Stimulated activated CD8-positive, alpha-beta memory T cell treated with anti-CD3 and anti-CD28 coated beads, Interleukin-7, amount 100 ng/mL, for 24 hours (primary cell): ENCODE results near the gene ADAMTS17.

Experiments used
- DNase-seq: peaks from one replicate; pipeline ENCODE4 v3.0.0-alpha.2; 2020; ENCODE audit warnings: low read depth

Gene ADAMTS17

GRCh38 chr15:99978426-99978825 lies 363.3 kb downstream of the ADAMTS17 start:
- no peak for DNase-seq

- no peak for DNase-seq
These were observed 363.8 kb downstream of the ADAMTS17 start for GRCh38 chr15:99977929-99978328.

- no peak for DNase-seq
These were observed 364.9 kb downstream of the ADAMTS17 start for GRCh38 chr15:99976811-99977271.

DNA sequence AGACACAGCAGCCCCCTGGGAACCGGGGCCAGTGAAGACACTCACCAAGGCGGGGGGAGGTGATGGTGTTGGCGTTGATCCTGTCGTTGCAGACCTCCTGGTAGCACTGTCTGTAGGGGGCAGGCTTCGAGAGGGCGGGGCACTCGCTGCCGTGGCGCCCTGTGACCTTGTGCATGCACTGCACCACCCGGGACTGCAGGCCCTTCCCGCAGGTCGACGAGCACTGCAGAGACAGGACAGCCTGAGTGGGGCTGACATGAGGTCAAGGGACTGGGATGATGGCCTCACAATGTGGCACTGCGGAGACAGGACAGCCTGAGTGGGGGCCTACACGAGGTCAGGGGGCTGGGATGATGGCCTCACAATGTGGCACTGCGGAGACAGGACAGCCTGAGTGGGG lies 365.8 kb downstream of the ADAMTS17 start:
- no peak for DNase-seq

- no peak for DNase-seq
These were observed 367.5 kb downstream of the ADAMTS17 start for GRCh38 chr15:99974246-99974645.

DNA sequence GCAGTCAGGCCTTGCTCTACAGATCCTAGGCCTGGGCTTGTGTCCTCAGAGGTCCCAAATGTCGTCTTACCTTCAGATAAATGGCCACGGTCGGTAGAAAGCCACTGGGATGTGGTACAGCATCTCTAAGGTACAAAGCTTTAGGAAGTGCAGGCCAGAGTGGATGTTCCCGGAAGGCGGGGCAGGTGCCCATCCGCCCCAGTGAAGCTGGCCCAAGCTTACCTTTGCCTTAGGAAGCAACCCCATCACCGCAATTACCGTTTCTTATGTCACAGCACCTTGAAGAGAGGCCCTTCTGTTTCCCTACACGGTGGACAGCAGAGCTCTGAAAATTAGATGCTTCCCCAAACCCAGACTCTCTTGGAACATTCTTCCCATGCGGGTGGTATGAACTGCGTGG lies 368.4 kb downstream of the ADAMTS17 start:
- no peak for DNase-seq

DNA sequence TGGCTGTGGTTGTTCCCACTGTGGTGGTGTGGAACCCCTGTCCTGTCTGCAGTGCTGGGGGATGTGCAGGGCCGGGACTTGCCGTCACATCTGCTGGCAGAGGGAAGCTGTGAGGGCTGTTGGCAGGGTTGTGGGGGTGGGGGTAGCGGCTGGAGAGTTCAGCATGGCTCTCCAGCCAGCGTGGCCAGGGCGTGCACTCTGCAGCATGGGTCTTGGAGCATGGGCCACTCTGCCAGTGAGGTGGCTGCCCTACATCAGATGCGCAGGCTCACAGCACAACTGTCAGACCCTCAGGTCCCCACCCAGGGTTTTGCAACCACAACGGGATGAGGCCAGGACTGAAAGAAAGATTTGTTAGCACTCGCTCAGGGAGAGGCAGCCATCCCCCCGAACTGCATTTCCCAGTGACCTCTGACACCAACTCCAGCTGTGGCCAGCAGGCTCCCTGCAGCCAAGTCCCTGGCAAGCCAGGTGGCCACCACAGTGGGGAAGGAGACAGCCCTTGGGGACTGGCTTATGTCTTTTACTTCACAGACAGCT lies 370.8 kb downstream of the ADAMTS17 start:
- DNase-seq, result no peak

- DNase-seq, result no peak
These were observed 372.4 kb downstream of the ADAMTS17 start for GRCh38 chr15:99969261-99969920.

GRCh38 chr15:99967841-99968371 lies 373.9 kb downstream of the ADAMTS17 start:
- DNase-seq, result no peak

DNA sequence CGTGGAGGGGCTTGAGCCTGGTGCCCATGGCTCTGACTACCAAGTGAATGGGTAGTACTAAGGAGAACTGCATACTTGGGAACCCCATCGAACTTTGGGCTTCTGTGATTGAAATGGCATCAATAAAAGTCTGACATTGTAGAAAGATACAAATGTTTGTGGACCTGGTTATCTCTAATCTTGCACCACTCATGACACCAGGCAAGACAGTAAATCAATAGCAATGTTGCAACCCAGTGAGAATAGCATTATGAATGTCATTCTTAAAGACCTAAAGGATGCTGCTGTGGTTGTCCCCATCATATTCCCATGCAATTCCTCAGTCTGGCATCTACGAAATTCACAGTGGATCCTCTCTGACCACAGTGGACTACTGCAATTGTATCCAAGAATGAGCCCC lies 375.0 kb downstream of the ADAMTS17 start:
- DNase-seq, result no peak

DNA sequence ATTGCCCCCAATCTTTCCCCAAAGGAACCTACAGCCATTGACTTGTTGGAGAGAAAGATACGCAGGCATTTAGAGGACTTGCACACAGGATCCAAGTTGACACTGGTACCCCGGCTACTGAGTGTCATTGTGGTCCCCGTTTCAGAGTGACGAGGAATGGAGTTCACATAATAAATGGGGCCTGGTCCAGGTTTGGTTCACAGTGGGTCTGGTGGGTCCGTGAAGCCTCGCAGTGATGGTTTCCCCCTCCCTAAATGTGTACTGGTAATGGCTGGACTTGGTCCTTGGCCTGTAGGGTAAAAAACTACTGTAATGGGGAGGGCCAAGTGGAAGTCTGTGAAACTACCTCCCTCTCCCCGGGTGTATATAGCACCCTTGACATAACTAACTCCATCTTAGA lies 376.4 kb downstream of the ADAMTS17 start:
- no peak for DNase-seq

GRCh38 chr15:99963976-99964375 lies 377.8 kb downstream of the ADAMTS17 start:
- DNase-seq, result no peak

- DNase-seq, result no peak
These were observed 378.5 kb downstream of the ADAMTS17 start for GRCh38 chr15:99963096-99963825.

DNA sequence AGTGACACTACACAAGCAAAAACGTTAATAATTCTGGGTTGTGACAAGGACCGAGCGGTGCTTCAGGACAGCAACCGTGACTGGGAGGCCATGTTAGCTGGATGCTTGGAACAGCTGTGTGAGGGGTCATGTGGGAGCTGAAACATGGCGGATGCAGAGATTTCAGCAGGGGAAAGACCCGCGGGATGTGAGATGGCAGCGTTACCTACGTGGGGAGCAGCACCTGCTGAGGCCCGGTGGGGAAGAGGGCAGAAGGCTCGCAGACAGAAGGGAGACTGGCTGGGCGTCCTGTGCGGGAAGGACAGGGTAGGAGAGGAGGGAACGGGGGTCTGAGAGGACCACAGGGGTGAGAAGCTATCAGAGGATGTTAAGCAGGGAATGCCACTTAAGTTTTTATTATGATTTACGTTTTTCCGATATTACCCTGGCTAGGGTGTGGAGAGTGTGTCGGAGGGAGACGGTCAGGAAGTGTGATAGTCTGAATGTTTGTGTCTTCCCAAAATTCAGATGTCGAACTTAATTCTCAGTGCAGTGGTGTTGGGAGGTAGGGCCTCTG lies 379.7 kb downstream of the ADAMTS17 start:
- DNase-seq, result no peak

GRCh38 chr15:99961011-99961441 lies 380.7 kb downstream of the ADAMTS17 start:
- DNase-seq, result no peak

DNA sequence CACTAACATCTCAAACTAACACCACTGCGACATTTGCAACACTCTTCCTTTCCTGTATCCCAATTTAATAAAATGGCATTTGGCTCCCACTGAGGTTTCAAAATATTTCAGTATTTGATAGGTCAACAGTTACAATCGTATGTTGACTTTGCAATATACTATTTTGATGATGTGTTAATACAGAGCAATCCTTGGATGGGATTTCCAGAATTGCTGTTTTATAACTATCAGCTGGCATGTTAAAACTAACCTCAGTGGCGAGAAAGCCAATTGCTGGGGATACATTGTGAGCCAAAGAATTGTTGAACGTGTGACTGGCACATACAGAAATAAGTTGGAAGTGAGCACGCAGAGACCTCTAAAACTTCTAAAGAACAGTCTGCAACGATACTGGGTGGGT lies 382.4 kb downstream of the ADAMTS17 start:
- no peak for DNase-seq

- DNase-seq, result no peak
These were observed 383.2 kb downstream of the ADAMTS17 start for GRCh38 chr15:99958426-99959097.

- no peak for DNase-seq
These were observed 384.1 kb downstream of the ADAMTS17 start for GRCh38 chr15:99957642-99958013.

DNA sequence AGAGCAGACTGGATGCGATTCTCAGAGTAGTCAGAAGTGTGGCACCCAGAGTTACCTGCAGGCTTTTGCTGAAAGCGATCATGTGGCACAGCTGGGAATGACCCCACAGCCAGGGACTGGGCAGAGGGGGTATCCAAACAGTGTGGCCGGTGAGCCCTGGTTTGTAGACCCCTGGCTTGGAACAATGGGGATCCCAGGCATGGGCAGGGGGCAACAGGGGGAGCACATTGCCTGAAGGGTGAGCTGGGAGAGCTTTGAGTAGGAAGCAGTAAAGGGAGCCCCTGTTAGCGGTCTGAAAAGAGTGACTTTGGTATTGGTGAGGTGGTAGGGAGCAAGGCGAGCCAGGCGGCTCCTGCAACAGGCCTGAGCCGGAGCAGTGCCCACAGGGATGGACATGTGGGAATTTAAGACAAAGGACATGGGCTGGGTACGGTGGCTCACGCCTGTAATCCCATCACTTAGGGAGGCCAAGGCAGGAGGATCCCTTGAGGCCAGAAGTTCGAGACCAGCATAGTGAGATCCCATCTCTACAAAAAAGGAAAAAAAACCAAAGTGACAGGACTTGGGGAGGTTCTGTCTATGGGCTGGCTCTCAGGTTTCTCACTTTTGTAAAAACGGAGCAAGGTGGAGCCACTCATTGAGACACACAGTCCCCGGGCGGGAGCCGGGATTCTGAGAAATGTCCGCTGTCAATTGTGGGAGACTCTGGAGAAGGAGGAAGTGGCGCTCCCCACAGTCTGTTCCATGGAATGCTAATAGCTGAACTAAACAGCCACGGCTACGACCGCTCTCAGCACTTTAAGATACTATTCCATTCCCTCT lies 384.7 kb downstream of the ADAMTS17 start:
- DNase-seq, result no peak

DNA sequence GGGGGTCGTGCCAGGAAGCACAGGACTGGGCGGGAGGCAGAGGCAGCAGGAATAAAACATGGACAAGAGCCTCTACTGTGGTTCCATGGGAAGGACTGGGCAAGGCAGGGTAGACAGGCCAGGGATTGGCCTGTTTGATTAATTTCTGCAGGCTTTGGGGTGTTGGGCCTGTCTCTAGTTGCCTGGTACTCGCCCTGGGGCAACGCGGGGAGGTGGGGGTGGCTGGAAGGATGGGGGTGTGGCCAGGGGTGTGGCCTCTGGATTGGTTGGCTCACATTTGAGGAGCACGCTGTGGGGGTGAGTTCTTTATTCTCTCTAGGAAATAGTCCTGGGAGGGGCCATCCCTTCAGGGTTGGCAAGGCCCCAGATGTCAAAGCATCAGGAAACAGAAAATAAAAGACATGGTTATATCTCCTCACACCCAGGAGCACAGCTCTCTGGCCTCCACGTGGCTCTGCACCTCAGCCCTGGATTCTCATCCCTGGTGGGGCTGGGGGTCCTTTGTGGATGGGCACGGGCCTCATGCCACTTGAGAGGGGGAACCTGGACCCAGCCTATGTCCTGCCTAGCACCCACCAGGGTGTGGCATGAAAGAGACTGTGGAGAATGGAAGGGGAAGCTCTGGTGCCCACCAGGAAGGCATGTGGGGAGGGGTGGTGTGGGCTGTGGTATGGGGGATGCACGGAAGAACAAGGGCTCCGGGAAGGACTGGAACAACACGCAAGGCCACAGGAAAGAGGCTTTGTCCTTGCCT lies 385.6 kb downstream of the ADAMTS17 start:
- DNase-seq, result no peak

GRCh38 chr15:99955532-99955931 lies 386.2 kb downstream of the ADAMTS17 start:
- no peak for DNase-seq
